Activated CD4-positive, alpha-beta memory T cell treated with anti-CD3 and anti-CD28 coated beads, Interleukin-2, amount 10 ng/mL, durations not matched to agents 7 days and 5 days (primary cell): ENCODE measurements around the gene ZNF605. TPM values are rescaled to one million over a fixed set of nuclear protein-coding genes. Genes with fewer than 3 reads are reported as not detected.
A peak's percentile ranks its signal among the peaks of the same experiment; 100 is the strongest.
"Not testable (repeated sequence)": the region's sequence is repeated elsewhere in the genome, so short reads cannot be mapped to it uniquely, and the experiment has no call there.

ENCODE experiments used
- CTCF ChIA-PET: fragments of 350-600 bp; sonication (Branson Sonifier 250); formaldehyde crosslinking; loops from one replicate; lab custom pipeline; 2021; ENCODE audit warnings: antibody characterized with exemption, inconsistent platforms; lab: Charles Lee
- POLR2A ChIA-PET: fragments of 350-600 bp; sonication (Branson Sonifier 250); formaldehyde crosslinking; loops from one replicate; lab custom pipeline; 2021; ENCODE audit warnings: antibody characterized with exemption; lab: Charles Lee
- DNase-seq: peaks from one replicate; pipeline ENCODE4 v3.0.0-alpha.2; 2020
- H3K27ac Mint-ChIP-seq: one replicate; pipeline ENCODE4 v1.8.0; 2021; ENCODE audit warnings: mild to moderate bottlenecking, mixed read lengths
- H3K27me3 Mint-ChIP-seq: one replicate; pipeline ENCODE4 v1.8.0; 2021; ENCODE audit warnings: mixed read lengths
- H3K36me3 Mint-ChIP-seq: one replicate; pipeline ENCODE4 v1.8.0; 2021; ENCODE audit warnings: low read depth, mixed read lengths
- H3K4me1 Mint-ChIP-seq: one replicate; pipeline ENCODE4 v1.8.0; 2021; ENCODE audit warnings: mixed read lengths
- H3K4me3 Mint-ChIP-seq: one replicate; pipeline ENCODE4 v1.8.0; 2021; ENCODE audit warnings: mild to moderate bottlenecking, mixed read lengths
- H3K9me3 Mint-ChIP-seq: one replicate; pipeline ENCODE4 v1.8.0; 2021; ENCODE audit warnings: mixed read lengths
- total RNA-seq, 2 experiments: library from RNA; stranded (reverse); gene quantifications; one replicate each; pipeline ENCODE4 v1.2.3, GENCODE V29; 2021

The ZNF605 gene
- total RNA-seq, 2 experiments from 2014 or later, result 7.2 to 7.9 TPM

DNA sequence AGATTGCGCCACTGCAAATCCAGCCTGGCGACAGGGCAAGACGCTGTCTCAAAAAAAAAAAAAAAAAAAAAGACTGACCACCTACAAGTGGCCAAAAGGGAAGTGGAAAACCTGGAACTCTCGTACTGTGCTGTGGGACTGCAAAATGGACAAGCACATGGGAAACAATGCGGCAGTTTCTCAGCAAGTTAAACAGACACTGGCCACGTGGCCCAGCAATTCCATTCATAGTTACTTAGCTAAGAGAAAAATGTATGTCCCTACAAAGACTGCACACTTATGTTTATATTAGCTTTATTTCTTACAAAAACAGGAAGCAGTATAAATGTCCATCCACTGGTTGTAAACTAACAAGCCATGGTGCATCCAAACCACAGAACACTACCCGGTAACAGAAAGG lies 74.3 kb downstream of the ZNF605 start:
- no peaks in the 10 kb centered on the region for H3K27me3 Mint-ChIP-seq
- ChIA-PET POLR2A (interaction anchor here (0.9 kb wide), 1 partner anchor 9 kb away, joined by 3 read pairs; no protein-coding TSS in a partner anchor), CTCF (interaction anchor here (0.6 to 1.6 kb wide), 2 partner anchors 34 to 113 kb away, joined by 3 read pairs; no protein-coding TSS in a partner anchor)
- no peak overlapping the region for H3K4me3 Mint-ChIP-seq
- peaks cover 13% of the 10 kb centered on the region for H3K4me1 Mint-ChIP-seq
- peaks cover 18% of the 10 kb centered on the region for H3K9me3 Mint-ChIP-seq
- H3K36me3 Mint-ChIP-seq, result peaks cover 73% of the 10 kb centered on the region
- H3K27ac Mint-ChIP-seq, result no peak overlapping the region
- no peak for DNase-seq

DNA sequence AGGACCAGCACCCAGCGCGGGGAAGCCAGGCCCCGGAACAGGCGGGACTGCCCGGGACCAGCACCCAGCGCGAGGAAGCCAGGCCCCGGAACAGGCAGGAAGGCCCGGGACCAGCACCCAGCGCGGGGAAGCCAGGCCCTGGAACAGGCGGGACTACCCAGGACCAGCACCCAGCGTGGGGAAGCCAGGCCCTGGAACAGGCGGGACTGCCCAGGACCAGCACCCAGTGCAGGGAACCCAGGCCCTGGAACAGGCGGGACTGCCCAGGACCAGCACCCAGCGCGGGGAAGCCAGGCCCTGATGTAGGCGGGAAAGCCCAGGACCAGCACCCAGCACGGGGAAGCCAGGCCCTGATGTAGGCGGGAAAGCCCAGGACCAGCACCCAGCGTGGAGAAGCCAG lies 81.5 kb downstream of the ZNF605 start:
- H3K9me3 Mint-ChIP-seq, H3K27ac Mint-ChIP-seq, CTCF ChIA-PET, DNase-seq, H3K4me3 Mint-ChIP-seq, H3K27me3 Mint-ChIP-seq, POLR2A ChIA-PET: not testable (repeated sequence)
- peaks cover 63% of the 10 kb centered on the region for H3K36me3 Mint-ChIP-seq
- H3K4me1 Mint-ChIP-seq, result peaks cover 17% of the 10 kb centered on the region

DNA sequence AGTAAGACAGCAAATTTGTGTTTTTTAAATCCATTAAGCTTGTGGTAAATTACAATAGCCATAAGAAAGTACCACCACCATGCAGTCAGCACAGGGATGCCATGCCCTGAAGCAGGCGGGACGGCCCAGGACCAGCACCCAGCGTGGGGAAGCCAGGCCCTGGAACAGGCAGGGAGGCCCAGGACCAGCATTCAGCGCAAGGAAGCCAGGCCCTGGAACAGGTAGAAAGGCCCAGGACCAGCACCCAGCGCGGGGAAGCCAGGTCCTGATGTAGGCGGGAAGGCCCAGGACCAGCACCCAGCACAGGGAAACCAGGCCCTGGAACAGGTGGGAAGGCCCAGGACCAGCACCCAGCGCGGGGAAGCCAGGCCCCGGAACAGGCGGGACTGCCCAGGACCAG lies 81.9 kb downstream of the ZNF605 start:
- POLR2A ChIA-PET, result no interaction called here
- peaks cover 17% of the 10 kb centered on the region for H3K4me1 Mint-ChIP-seq

DNA sequence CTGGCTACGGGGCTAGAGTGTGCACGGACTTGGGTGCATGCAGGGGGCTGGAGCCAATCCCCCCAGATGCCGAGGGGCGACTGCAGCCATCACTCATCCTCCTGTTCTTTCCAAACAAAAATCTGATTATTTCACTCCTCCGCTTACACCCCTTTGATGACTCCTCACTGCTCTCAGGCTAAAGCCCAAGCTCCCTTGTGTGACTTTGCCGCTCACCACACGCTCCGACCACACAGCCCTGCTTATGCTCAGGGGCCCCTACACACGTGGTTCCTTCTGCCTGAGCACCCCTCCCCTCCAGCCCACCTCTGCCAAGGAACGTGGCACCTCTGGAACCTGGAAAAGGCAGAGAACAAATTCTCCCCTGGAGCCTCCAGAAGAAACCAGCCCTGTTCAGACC lies 82.4 kb downstream of the ZNF605 start:
- H3K27me3 Mint-ChIP-seq, result no peaks in the 10 kb centered on the region
- CTCF ChIA-PET, result interaction anchor here (0.6 kb wide), 1 partner anchor 31 kb away, joined by 3 read pairs; no protein-coding TSS in a partner anchor
- no peak overlapping the region for H3K4me3 Mint-ChIP-seq

More for the DNA sequence above, 81.9 kb downstream of the ZNF605 start:
- H3K27me3 Mint-ChIP-seq, result no peaks in the 10 kb centered on the region
- H3K9me3 Mint-ChIP-seq, result no peaks in the 10 kb centered on the region
- CTCF ChIA-PET, result no interaction called here
- H3K27ac Mint-ChIP-seq, result peak overlapping the region; percentile 70
- peaks cover 65% of the 10 kb centered on the region for H3K36me3 Mint-ChIP-seq
- DNase-seq, result no peak
- no peak overlapping the region for H3K4me3 Mint-ChIP-seq

DNA sequence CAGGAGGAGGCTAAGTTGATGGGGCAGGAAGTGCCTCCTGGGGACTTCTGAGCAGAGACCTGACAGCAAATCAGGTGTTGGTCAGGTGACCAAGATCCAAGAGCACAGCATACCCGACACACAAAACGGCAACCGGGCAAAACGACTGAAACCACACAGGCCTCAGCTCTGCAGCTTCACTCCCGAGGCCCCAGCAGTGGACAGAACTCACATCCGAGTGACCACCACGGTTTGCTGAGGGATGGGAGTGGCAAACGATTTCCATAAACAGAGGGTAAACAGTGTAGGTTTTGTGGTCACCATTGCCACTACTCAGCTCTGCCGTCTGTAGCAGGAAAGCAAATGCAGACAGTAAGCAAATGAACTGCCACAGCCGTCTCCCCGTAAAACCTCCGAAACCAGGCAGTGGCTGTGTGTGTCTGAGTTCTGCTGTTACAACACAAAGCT lies 83.1 kb downstream of the ZNF605 start:
- no peaks in the 10 kb centered on the region for H3K9me3 Mint-ChIP-seq
- no peak overlapping the region for H3K4me3 Mint-ChIP-seq
- H3K36me3 Mint-ChIP-seq, result peaks cover 65% of the 10 kb centered on the region
- no peaks in the 10 kb centered on the region for H3K27me3 Mint-ChIP-seq
- H3K4me1 Mint-ChIP-seq, result peaks cover 17% of the 10 kb centered on the region
- DNase-seq, result peak; percentile 29
- POLR2A ChIA-PET, result interaction anchor here (1.0 to 1.2 kb wide), 3 partner anchors 9 to 17 kb away, joined by 3 read pairs; no protein-coding TSS in a partner anchor
- peak overlapping the region; percentile 64 for H3K27ac Mint-ChIP-seq
- CTCF ChIA-PET, result interaction anchor here (0.6 kb wide), 1 partner anchor 32 kb away, joined by 3 read pairs; no protein-coding TSS in a partner anchor

More for the DNA sequence above, 82.4 kb downstream of the ZNF605 start:
- Mint-ChIP-seq H3K4me1 (peaks cover 17% of the 10 kb centered on the region), H3K36me3 (peaks cover 64% of the 10 kb centered on the region), H3K9me3 (no peaks in the 10 kb centered on the region), H3K27ac (peak overlapping the region; percentile 70)
- POLR2A ChIA-PET, result interaction anchor here (1.0 to 1.2 kb wide), 3 partner anchors 8 to 17 kb away, joined by 3 read pairs; no protein-coding TSS in a partner anchor
- no peak for DNase-seq

DNA sequence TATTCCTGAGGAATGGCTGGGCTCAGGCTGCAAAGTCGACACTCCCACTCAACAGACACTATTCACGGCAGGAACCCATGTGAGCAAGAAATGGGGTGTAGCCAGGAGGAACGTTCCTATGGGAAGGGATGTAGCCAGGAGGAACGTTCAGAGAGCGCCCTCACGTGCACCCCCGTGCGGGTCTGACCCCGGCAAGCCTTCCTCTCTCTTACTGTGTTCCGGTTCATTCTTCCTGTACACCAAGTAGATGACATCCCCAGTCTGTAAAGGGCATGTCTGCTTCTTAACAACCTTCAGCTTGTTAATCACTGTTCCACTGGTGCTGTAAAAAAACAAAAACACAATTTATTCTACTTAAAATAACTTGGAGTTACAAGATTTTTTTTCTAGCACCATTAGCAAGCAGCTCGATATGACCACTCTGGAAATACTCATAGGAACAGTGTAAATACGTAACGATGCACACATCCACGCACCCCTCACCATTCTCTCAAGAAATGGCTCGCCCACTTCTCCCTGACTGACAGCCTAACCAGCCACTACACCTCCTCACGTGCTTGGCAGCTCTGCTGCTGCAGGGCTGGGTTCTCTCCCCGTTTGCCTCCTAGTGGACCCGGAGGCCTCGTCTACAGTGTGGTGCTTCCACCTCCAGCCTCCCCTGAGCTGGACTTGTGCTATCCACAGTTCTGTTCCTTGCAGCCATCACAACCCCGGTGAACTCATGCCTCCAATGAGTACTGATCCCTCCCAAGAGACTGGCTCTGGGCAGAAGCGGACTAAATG lies 83.8 kb downstream of the ZNF605 start:
- H3K4me1 Mint-ChIP-seq, result peaks cover 17% of the 10 kb centered on the region
- POLR2A ChIA-PET, result interaction anchor here (1.0 to 1.2 kb wide), 2 partner anchors 10 to 16 kb away, joined by 3 read pairs; no protein-coding TSS in a partner anchor
- no peaks in the 10 kb centered on the region for H3K27me3 Mint-ChIP-seq
- H3K27ac Mint-ChIP-seq, result peak overlapping the region; percentile 64
- peaks cover 65% of the 10 kb centered on the region for H3K36me3 Mint-ChIP-seq
- H3K4me3 Mint-ChIP-seq, result no peak overlapping the region
- H3K9me3 Mint-ChIP-seq, result no peaks in the 10 kb centered on the region
- DNase-seq, result no peak
- CTCF ChIA-PET, result no interaction called here

DNA sequence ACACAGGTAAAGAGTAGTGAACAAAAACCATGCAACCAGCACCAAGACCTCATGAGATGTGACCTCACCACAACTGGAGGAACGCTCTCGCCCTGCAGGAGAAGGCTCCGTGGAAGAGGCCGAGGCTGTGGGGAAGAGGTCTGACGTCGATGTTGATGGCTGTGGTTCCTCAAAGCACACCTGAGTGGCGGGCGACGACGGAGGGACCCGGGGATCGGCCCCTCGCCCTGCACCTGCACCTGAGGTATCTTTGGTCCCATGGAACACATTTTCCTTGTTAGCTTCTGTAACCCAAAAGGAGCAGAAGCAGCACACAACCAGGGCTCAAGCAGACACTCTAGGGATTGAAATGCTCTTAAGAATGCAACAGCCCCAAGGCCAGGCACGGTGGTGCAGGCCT lies 86.6 kb downstream of the ZNF605 start:
- Mint-ChIP-seq H3K9me3 (no peaks in the 10 kb centered on the region), H3K27me3 (no peaks in the 10 kb centered on the region), H3K36me3 (peaks cover 65% of the 10 kb centered on the region), H3K4me1 (peaks cover 23% of the 10 kb centered on the region), H3K27ac (no peak overlapping the region), H3K4me3 (no peak overlapping the region)
- POLR2A ChIA-PET, result no interaction called here
- CTCF ChIA-PET, result no interaction called here
- no peak for DNase-seq

Other genes starting within 250 kb of the ZNF605 start
- gene PGAM5, start 245.5 kb downstream of the ZNF605 start, total RNA-seq, result 10 to 100 TPM; 32.5 to 35.1 TPM
- gene ANKLE2, start 194.5 kb downstream of the ZNF605 start, total RNA-seq, result 10 to 100 TPM; 88.6 to 89.3 TPM
- 10 to 100 TPM; 46.2 to 46.5 TPM for gene GOLGA3, start 127.4 kb downstream of the ZNF605 start, total RNA-seq
- gene CHFR, start 68.7 kb downstream of the ZNF605 start, total RNA-seq, result 10 to 100 TPM; 78.7 to 78.8 TPM
- 10 to 100 TPM; 15.2 to 15.5 TPM for gene ZNF26, start 30.1 kb upstream of the ZNF605 start, total RNA-seq
- gene ZNF84, start 81.2 kb upstream of the ZNF605 start, total RNA-seq, result 10 to 100 TPM; 17.4 to 17.5 TPM
- gene ZNF140, start 124.6 kb upstream of the ZNF605 start, total RNA-seq, result 10 to 100 TPM; 15.8 to 18.8 TPM
- gene ZNF891, start 174.0 kb upstream of the ZNF605 start, total RNA-seq, result 1 to 10 TPM; 1.6 TPM
- 1 to 10 TPM; 4.7 to 4.8 TPM for gene ZNF10, start 174.3 kb upstream of the ZNF605 start, total RNA-seq
- 10 to 100 TPM; 15.8 to 18.4 TPM for gene ZNF268, start 225.2 kb upstream of the ZNF605 start, total RNA-seq